SK-N-MC (cell line): Measurements from ENCODE around the gene CSGALNACT2.

Experiments
- EZH2 ChIP-seq: fragments of 200-600 bp; sonication (generic); IDR thresholded peaks from one replicate; pipeline ENCODE4 v1.6.1; 2017; ENCODE audit warnings: antibody characterized with exemption
- POLR2AphosphoS5 ChIP-seq: IDR thresholded peaks from 2 replicates; pipeline ENCODE4 v1.6.1; 2012; ENCODE audit warnings: mild to moderate bottlenecking, low read depth, low read length, borderline replicate concordance

DNA sequence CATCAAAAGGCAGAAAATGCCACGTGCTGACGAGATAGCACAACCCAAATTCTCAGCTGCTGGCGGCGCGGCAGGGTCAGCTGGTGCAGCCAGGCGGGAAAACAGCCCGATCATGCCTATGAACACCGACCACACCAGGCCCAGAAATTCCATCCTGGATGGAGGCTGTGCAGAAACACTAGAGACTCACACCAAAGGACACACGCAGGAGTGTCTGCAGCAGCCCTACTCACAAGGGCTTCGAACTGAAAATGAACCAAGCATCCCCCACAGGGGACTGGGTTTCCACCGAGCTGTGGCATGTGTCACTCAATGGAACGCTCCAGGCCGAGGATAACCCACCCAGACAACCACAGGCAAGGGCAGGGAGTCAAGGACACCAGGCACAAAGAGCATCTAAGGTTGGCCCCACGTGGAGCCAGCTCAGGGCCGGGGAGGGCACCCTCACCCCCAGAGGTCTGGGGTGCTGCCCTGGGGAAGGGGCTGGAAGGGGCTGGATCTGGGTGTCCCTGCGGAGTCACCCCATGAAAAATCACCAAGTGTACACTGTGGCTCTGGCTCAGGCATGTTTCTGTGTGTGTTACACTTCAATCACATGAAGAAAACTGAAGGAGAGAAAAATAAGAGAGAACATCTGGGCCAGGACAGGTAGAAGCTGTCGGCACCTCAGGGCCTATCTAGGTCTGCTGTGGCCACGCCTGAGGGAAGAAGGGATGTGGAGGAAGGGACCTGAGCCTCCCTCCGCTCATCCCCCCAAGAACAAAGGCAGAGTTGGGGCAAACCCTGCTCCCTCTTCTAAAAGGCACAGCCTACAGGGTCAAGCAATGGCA, 95.6 kb downstream of the CSGALNACT2 start:
- no peak for TF ChIP-seq EZH2
- TF ChIP-seq POLR2AphosphoS5: no peak
